ENCODE measurements around the gene PTPN2. TPM values are rescaled to one million over a fixed set of nuclear protein-coding genes. Genes with fewer than 3 reads are reported as not detected.

The PTPN2 gene
- total RNA-seq, 3 donors from 2014 or later (not counting 1 experiment from before 2014, with no cell fraction given) = 110 to 115 (median 112) TPM

GRCh38 chr18:12860530-12860929 is 23.5 kb downstream of the PTPN2 start:
- Mint-ChIP-seq H3K4me1 (peaks cover 55 to 68% of the 10 kb centered on the region in 2 donors), H3K36me3 (no peaks in the 10 kb centered on the region), H3K27ac (no peak overlapping the region), H3K9me3 (no peaks in the 10 kb centered on the region), H3K27me3 (ENCODE audit: low read depth in 2 of 2) (no peaks in the 10 kb centered on the region), H3K4me3 (no peak overlapping the region)
- intact Hi-C loops (cut with micrococcal nuclease) = no loop called here
- Histone ChIP-seq H3K27me3 (ENCODE audit: control insufficient read depth, insufficient read depth, low read length) (no peaks in the 10 kb centered on the region), H3K36me3 (ENCODE audit: control insufficient read depth, insufficient read depth, low read length) (peaks cover 9% of the 10 kb centered on the region), H3K9me3 (ENCODE audit: control insufficient read depth, insufficient read depth, low read length) (no peaks in the 10 kb centered on the region), H3K4me3 (ENCODE audit: low read length) (no peak overlapping the region), H3K4me1 (ENCODE audit: control insufficient read depth, insufficient read depth, low read length) (peaks cover 20% of the 10 kb centered on the region), H3K27ac (ENCODE audit: low read length) (no peak overlapping the region)
- ATAC-seq (no peak), DNase-seq (no peak)
- no peak for TF ChIP-seq CTCF (IDR thresholded peaks at IDR 0.05)
- WGBS (ENCODE audit: insufficient coverage) = 95% methylated on average over 11 of the region's 11 CpGs

GRCh38 chr18:12858991-12859390 is 25.0 kb downstream of the PTPN2 start:
- peaks cover 20% of the 10 kb centered on the region for H3K4me1 ChIP-seq (ENCODE audit: control insufficient read depth, insufficient read depth, low read length)
- Mint-ChIP-seq H3K9me3 (no peaks in the 10 kb centered on the region), H3K36me3 (no peaks in the 10 kb centered on the region), H3K4me1 (peaks cover 53 to 71% of the 10 kb centered on the region in 2 donors), H3K27me3 (ENCODE audit: low read depth in 2 of 2) (no peaks in the 10 kb centered on the region), H3K27ac (peak overlapping the region; percentile 25 to 66), H3K4me3 (no peak overlapping the region)
- peaks cover 15% of the 10 kb centered on the region for H3K36me3 ChIP-seq (ENCODE audit: control insufficient read depth, insufficient read depth, low read length)
- H3K9me3 ChIP-seq (ENCODE audit: control insufficient read depth, insufficient read depth, low read length) = no peaks in the 10 kb centered on the region
- ATAC-seq (no peak), DNase-seq (no peak)
- no peak overlapping the region for H3K4me3 ChIP-seq (ENCODE audit: low read length)
- no peak for TF ChIP-seq CTCF (IDR thresholded peaks at IDR 0.05)
- 93% methylated on average over 5 of the region's 5 CpGs for WGBS (ENCODE audit: insufficient coverage)
- no peaks in the 10 kb centered on the region for H3K27me3 ChIP-seq (ENCODE audit: control insufficient read depth, insufficient read depth, low read length)
- H3K27ac ChIP-seq (ENCODE audit: low read length) = no peak overlapping the region
- intact Hi-C loops (cut with micrococcal nuclease) = no loop called here

GRCh38 chr18:12857991-12858544 is 26.0 kb downstream of the PTPN2 start:
- no peak overlapping the region for H3K4me3 ChIP-seq (ENCODE audit: low read length)
- no peak for DNase-seq
- no peak overlapping the region for H3K4me3 Mint-ChIP-seq
- H3K27me3 ChIP-seq (ENCODE audit: control insufficient read depth, insufficient read depth, low read length) = no peaks in the 10 kb centered on the region
- no peaks in the 10 kb centered on the region for H3K36me3 Mint-ChIP-seq
- peak overlapping the region; percentile 17 to 64 for H3K27ac Mint-ChIP-seq
- ATAC-seq = no peak
- no peaks in the 10 kb centered on the region for H3K9me3 Mint-ChIP-seq
- no peak overlapping the region for H3K27ac ChIP-seq (ENCODE audit: low read length)
- H3K9me3 ChIP-seq (ENCODE audit: control insufficient read depth, insufficient read depth, low read length) = no peaks in the 10 kb centered on the region
- H3K27me3 Mint-ChIP-seq (ENCODE audit: low read depth in 2 of 2) = no peaks in the 10 kb centered on the region
- H3K36me3 ChIP-seq (ENCODE audit: control insufficient read depth, insufficient read depth, low read length) = peaks cover 15% of the 10 kb centered on the region
- peaks cover 15% of the 10 kb centered on the region for H3K4me1 ChIP-seq (ENCODE audit: control insufficient read depth, insufficient read depth, low read length)
- 84% methylated on average over 2 of the region's 4 CpGs for WGBS (ENCODE audit: insufficient coverage)
- intact Hi-C loops (cut with micrococcal nuclease) = no loop called here
- peaks cover 57 to 70% of the 10 kb centered on the region in 2 donors for H3K4me1 Mint-ChIP-seq
- TF ChIP-seq CTCF (IDR thresholded peaks at IDR 0.05) = no peak

Measured in natural killer cell (primary cell).